BLaER1 treated with 17β-estradiol and CSF1 and Interleukin-3, amounts not matched to agents 10 nM and 100 nM (cell line): ENCODE data around the gene ABCC5.

Experiments used
- H3K27ac ChIP-seq, 11 experiments: shearing (Covaris generic); formaldehyde crosslinking; 2 replicates each; pipeline ENCODE4 v1.8.1; 2022
- H3K27me3 ChIP-seq, 11 experiments: shearing (Covaris generic); formaldehyde crosslinking; 2 replicates each; pipeline ENCODE4 v1.8.1; 2022
- H3K36me3 ChIP-seq, 11 experiments: shearing (Covaris generic); formaldehyde crosslinking; 2 replicates each; pipeline ENCODE4 v1.8.1; 2022
- H3K4me1 ChIP-seq, 10 experiments: shearing (Covaris generic); formaldehyde crosslinking; 2 replicates each; pipeline ENCODE4 v1.8.1; 2022
- H3K4me2 ChIP-seq, 11 experiments: shearing (Covaris generic); formaldehyde crosslinking; 2 replicates each; pipeline ENCODE4 v1.8.1; 2022
- H3K4me3 ChIP-seq, 10 experiments: shearing (Covaris generic); formaldehyde crosslinking; 2 replicates each; pipeline ENCODE4 v1.8.1; 2022
- H3K9ac ChIP-seq, 11 experiments: shearing (Covaris generic); formaldehyde crosslinking; 2 replicates each; pipeline ENCODE4 v1.8.1; 2022
- H3K9me3 ChIP-seq, 11 experiments: shearing (Covaris generic); formaldehyde crosslinking; replicated peaks in 1 of 11; 2 replicates each; pipeline ENCODE4 v1.8.1; 2022
- H4K20me1 ChIP-seq, 11 experiments: shearing (Covaris generic); formaldehyde crosslinking; 2 replicates each; pipeline ENCODE4 v1.8.1; 2022
- Cebpa-rat ChIP-seq, 11 experiments: shearing (Covaris generic); IDR thresholded peaks; 2 replicates each; pipeline ENCODE4 v1.8.1; 2022

ABCC5 gene

DNA sequence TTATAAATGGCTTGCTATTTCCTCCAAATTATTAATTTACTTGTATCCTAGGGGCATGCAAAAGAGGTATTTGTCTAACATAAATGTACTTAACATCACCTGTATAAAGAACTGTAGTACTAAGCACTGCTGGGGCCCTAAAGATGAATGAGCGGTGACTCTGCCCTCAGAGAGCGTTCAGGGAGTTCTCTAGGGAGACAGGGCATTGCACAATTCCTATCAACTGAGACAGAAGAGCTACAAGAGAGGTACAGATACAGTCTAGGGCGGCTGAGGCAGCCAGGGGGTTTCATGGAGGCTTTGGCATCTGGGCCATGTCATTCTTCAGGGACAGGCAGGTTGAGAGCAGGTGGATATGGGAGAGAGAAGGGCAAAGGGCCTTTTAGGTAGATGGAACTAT, 93.1 kb downstream of the ABCC5 start:
- Histone ChIP-seq H3K4me2 (no peak overlapping the region), H4K20me1 (peaks cover 0 to 4% (median 0%) of the 10 kb centered on the region in 11 experiments; a peak in 1 of 22 replicates), H3K4me1 (no peaks in the 10 kb centered on the region), H3K4me3 (no peak overlapping the region), H3K36me3 (peaks cover 74 to 100% (median 85%) of the 10 kb centered on the region in 11 experiments), H3K27ac (no peak overlapping the region), H3K9ac (no peak overlapping the region), H3K27me3 (no peaks in the 10 kb centered on the region), H3K9me3 (no peaks in the 10 kb centered on the region)
- no peak for TF ChIP-seq Cebpa-rat (IDR thresholded peaks at IDR 0.05)

DNA sequence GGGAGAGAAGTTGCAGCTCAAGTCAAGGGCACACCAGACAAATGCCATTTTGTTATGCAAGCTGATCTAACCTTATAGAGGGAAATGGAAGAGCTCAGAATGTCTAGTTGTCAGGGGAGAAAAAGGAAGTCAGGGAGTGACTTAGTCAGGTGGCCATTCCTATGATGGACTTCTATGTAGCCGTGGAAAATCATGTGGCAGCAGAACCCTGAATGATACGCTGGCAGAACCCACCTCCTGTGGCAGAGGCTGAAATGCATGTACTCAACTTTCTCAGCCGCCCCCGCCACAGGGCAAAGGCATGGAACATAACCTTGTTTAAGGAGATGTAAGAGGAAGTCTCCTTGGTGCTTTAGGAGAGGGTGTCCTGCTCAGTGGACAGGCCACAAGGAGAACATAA, 95.3 kb downstream of the ABCC5 start:
- no peak for TF ChIP-seq Cebpa-rat (IDR thresholded peaks at IDR 0.05)
- H3K27me3 ChIP-seq: no peaks in the 10 kb centered on the region
- H3K27ac ChIP-seq: no peak overlapping the region
- no peaks in the 10 kb centered on the region for H3K9me3 ChIP-seq
- H4K20me1 ChIP-seq: peaks cover 0 to 4% (median 0%) of the 10 kb centered on the region in 11 experiments; a peak in 1 of 22 replicates
- H3K36me3 ChIP-seq: peaks cover 62 to 81% (median 70%) of the 10 kb centered on the region in 11 experiments
- no peak overlapping the region for H3K4me3 ChIP-seq
- H3K4me2 ChIP-seq: no peak overlapping the region
- H3K4me1 ChIP-seq: no peaks in the 10 kb centered on the region
- no peak overlapping the region for H3K9ac ChIP-seq

DNA sequence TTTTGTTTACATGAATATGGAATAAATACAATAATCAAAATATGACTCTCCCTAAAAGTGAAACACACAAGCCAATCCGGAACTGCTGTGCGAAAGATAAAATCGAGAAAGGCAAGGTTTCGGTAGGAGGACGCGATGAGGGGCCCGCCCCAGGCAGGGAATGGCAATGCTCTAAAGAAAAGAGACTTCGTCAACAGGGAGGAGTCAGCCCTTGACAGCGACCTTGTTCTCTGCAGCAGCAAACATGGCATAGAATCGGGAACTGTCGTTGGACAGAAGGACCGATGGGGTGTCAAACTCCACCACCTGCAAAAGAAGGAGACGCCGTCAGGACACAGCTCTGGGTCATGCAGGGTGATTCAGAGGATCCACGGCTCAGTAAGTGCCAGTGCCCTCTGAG, 96.6 kb downstream of the ABCC5 start:
- TF ChIP-seq Cebpa-rat (IDR thresholded peaks at IDR 0.05): no peak
- Histone ChIP-seq H3K4me3 (no peak overlapping the region), H3K36me3 (peaks cover 55 to 67% (median 57%) of the 10 kb centered on the region in 11 experiments), H3K9ac (no peak overlapping the region), H4K20me1 (peaks cover 0 to 4% (median 0%) of the 10 kb centered on the region in 11 experiments; a peak in 1 of 22 replicates), H3K4me2 (no peak overlapping the region), H3K9me3 (no peaks in the 10 kb centered on the region), H3K27me3 (no peaks in the 10 kb centered on the region), H3K27ac (no peak overlapping the region), H3K4me1 (no peaks in the 10 kb centered on the region)

DNA sequence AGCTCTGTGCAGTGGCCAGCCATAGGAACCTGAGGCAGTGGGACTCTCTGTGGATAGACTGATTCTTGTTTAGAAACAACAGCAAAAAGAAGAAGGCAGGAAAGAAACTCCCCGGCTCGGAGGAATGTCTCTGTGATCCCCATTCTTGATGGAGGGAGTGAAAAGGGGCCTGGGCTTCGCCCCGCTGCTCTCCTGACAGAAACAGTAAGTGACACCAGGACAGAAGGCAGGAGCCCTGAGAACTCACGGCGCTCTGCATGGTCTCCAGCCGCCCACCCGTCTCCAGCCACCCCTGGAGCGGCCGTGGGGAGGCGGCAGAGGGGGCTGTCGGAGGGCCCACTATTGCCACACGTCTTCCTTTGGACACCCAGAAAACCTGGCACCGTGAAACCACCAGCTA, 97.3 kb downstream of the ABCC5 start:
- no peak for TF ChIP-seq Cebpa-rat (IDR thresholded peaks at IDR 0.05)
- H3K4me2 ChIP-seq: no peak overlapping the region
- no peak overlapping the region for H3K4me3 ChIP-seq
- peaks cover 52 to 61% (median 55%) of the 10 kb centered on the region in 11 experiments for H3K36me3 ChIP-seq
- H4K20me1 ChIP-seq: peaks cover 0 to 4% (median 0%) of the 10 kb centered on the region in 11 experiments; a peak in 1 of 22 replicates
- peaks cover 0 to 5% (median 0%) of the 10 kb centered on the region in 10 experiments; a peak in 1 of 20 replicates for H3K4me1 ChIP-seq
- H3K9ac ChIP-seq: no peak overlapping the region
- no peak overlapping the region for H3K27ac ChIP-seq
- no peaks in the 10 kb centered on the region for H3K27me3 ChIP-seq
- no peaks in the 10 kb centered on the region for H3K9me3 ChIP-seq

DNA sequence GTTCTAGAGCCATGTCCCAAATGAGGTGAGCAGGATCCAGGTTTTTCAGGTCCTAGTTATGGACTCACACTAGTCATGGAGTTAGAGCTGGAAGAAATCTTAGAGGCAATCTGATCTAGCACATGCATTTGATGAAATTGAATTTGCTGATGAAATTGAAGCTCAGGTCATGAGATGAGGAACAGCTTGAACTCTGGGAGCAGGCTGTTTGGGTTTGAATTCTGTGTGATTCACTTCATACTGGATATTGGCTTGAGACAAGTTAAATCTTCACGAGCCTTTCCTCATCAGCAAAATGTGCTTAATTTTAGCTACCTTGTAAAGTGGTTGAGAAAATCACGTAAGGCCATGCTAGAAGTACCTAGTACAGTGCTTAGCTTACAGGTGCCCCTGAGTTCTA, 99.5 kb downstream of the ABCC5 start:
- TF ChIP-seq Cebpa-rat (IDR thresholded peaks at IDR 0.05): no peak
- Histone ChIP-seq H3K9me3 (no peaks in the 10 kb centered on the region), H3K9ac (no peak overlapping the region), H3K27me3 (no peaks in the 10 kb centered on the region), H3K4me1 (peaks cover 0 to 10% (median 0%) of the 10 kb centered on the region in 10 experiments; a peak in 1 of 20 replicates), H3K27ac (no peak overlapping the region), H3K36me3 (peaks cover 31 to 38% (median 35%) of the 10 kb centered on the region in 11 experiments), H4K20me1 (no peaks in the 10 kb centered on the region), H3K4me3 (no peak overlapping the region), H3K4me2 (no peak overlapping the region)

DNA sequence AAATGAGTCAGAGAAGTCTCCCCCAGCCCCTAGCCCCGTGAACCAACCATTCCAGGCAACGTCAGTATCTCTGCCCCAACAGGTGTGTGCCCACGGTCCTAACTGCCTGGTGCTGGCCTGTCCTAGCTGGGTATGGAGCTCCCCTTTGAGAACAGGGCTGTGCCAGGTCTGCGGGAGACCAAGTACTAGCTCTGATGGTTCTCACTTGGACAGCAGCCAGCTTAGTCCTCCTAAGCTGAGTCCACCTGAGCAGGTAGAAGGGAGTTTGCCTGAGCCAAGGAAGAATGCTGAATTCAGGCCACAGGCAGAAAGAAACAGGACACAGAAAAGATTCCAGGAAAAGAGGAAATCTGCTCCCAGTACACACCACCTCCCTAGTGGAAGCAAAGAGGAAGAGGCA, 99.9 kb downstream of the ABCC5 start:
- Histone ChIP-seq H3K9ac (no peak overlapping the region), H3K4me1 (peaks cover 0 to 10% (median 0%) of the 10 kb centered on the region in 10 experiments; a peak in 1 of 20 replicates), H4K20me1 (no peaks in the 10 kb centered on the region), H3K4me3 (no peak overlapping the region), H3K27me3 (no peaks in the 10 kb centered on the region), H3K9me3 (no peaks in the 10 kb centered on the region), H3K27ac (no peak overlapping the region), H3K36me3 (peaks cover 27 to 34% (median 32%) of the 10 kb centered on the region in 11 experiments), H3K4me2 (no peak overlapping the region)
- no peak for TF ChIP-seq Cebpa-rat (IDR thresholded peaks at IDR 0.05)

DNA sequence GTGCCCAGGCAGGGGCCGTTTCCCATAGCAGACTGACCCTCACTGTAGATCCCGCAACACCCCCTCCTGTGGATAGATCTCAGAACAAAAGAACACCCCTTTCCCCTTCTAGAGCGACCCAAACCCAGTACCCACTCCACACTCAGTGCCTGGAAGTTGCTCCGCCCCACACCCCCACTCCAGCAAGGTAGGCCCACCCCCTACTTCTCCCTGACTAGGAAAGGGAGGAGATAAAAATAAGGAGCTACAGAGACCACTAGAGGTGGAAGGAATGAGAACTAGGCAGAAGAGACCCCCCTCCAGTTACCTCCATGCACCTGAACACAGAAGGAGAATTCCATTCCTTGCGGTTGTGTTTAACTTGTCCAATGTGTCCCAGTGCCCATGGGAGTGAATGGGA, 102.8 kb downstream of the ABCC5 start:
- Histone ChIP-seq H3K27ac (no peak overlapping the region), H3K9ac (no peak overlapping the region), H3K27me3 (no peaks in the 10 kb centered on the region), H3K4me3 (no peak overlapping the region), H3K36me3 (peaks cover 3 to 7% (median 5%) of the 10 kb centered on the region in 11 experiments; a peak in 18 of 22 replicates), H4K20me1 (no peaks in the 10 kb centered on the region), H3K4me1 (peaks cover 0 to 10% (median 0%) of the 10 kb centered on the region in 10 experiments; a peak in 1 of 20 replicates), H3K4me2 (no peak overlapping the region), H3K9me3 (no peaks in the 10 kb centered on the region)
- no peak for TF ChIP-seq Cebpa-rat (IDR thresholded peaks at IDR 0.05)

DNA sequence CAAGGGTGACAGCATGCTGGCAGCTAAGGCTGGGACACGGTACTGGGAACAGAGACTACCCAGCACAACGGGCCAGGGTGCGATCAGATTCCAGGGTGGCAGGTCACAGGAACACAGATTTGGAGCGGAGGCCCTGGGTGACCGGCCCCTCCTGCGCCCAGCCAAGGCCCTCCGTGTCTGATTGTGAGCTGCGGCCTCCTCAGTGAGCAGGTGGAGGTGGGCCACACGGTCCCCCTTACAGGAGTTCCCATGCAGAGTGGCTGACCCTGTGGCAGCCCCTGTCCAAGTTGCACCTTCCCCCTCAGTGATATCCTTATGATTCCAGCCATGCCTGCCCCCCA, 104.1 kb downstream of the ABCC5 start:
- H3K9ac ChIP-seq: no peak overlapping the region
- no peak overlapping the region for H3K4me3 ChIP-seq
- no peaks in the 10 kb centered on the region for H3K27me3 ChIP-seq
- no peak overlapping the region for H3K4me2 ChIP-seq
- H3K36me3 ChIP-seq: no peaks in the 10 kb centered on the region
- no peak for TF ChIP-seq Cebpa-rat (IDR thresholded peaks at IDR 0.05)
- peaks cover 0 to 10% (median 0%) of the 10 kb centered on the region in 10 experiments; a peak in 1 of 20 replicates for H3K4me1 ChIP-seq
- H4K20me1 ChIP-seq: no peaks in the 10 kb centered on the region
- H3K27ac ChIP-seq: no peak overlapping the region
- no peaks in the 10 kb centered on the region for H3K9me3 ChIP-seq

DNA sequence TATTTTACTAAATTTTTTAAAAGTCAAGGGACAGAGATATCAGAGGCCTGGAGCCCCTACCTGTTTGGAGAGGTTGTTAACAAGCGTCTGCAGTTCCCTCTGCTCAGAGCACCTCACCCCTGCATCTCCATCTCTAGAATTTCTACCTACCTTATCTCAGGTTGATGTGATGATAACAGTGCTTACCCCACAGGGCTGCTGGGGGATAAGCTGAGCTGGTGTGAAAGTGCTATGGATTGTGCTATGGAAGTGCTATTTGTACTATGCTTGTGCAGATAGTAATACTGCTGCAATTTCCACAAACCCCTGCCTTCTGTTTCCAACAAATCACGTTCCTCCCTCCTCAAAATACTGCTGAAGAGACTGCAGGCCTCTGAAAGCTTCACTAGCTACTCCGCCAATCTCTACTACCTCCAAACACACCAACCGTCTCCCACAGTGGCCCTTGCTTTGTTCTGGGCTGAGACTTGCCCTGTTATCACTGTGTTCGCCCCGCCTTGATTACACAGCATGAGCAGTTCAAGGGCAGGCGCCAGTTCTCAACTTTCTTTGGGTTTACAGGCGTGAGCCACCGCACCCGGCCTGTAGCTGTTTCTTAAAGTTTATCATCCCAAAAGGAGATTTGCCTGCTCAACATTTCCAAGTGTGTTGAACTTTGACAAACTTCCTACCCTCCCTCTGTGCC, 104.6 kb downstream of the ABCC5 start:
- Histone ChIP-seq H3K27me3 (no peaks in the 10 kb centered on the region), H3K9me3 (no peaks in the 10 kb centered on the region), H3K4me3 (no peak overlapping the region), H3K27ac (no peak overlapping the region), H3K9ac (no peak overlapping the region), H4K20me1 (no peaks in the 10 kb centered on the region), H3K4me1 (peaks cover 0 to 10% (median 0%) of the 10 kb centered on the region in 10 experiments; a peak in 1 of 20 replicates), H3K36me3 (no peaks in the 10 kb centered on the region), H3K4me2 (no peak overlapping the region)
- TF ChIP-seq Cebpa-rat (IDR thresholded peaks at IDR 0.05): no peak
